ENCODE data around the gene HABP4. TPM values are rescaled to one million over a fixed set of nuclear protein-coding genes. Genes with fewer than 3 reads are reported as not detected.
"Not testable (repeated sequence)": the region's sequence is repeated elsewhere in the genome, so short reads cannot be mapped to it uniquely, and the experiment has no call there.

The HABP4 gene
- total RNA-seq, 3 donors from 2014 or later, result 2.5 to 14.1 (median 3.8) TPM

DNA sequence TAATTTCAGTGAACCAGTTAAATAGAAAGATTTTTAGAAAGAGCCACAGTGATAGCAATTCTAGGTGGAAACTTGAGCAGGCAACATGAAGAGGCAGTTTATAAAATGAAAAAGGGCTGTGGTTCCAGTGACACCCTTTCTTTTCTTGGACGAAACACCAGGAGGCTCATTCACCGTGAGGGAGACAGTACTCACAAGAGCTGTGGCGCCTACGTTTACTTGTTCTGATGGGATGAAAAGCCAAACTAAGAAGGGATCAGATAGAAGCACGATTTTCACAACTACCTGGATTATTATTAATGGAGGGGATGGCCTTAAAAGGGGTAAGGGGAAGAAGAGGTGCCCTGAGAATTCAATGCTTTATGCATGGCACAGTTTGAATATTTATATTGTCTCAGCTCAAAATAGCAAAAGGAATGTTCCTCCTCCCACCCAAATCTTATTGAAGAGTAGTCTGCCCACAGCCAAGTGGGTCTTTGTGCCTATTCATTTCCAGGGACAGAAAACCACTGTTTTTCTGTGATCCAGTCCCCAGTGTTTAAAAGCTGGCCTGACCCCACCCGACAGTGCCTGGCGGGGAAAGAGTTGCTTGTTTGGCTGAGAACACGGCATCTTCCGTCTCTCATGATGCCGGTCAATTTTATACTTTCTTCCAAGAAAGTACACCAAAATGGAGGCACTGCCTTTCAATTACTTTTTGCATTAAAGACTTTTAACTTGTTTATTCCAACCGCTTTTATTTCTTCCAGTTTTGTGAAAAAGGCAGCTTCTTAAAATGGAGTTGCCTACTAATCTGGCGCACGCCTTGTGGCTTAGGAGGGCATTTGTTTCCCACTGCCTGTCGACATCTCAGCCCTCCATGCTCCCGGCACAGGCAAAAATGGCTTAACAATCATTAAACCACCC, 51.9 kb downstream of the HABP4 start:
- no peaks in the 10 kb centered on the region for H3K4me1 ChIP-seq (ENCODE audit: low read depth)
- no peaks in the 10 kb centered on the region for H3K9me3 ChIP-seq
- H3K36me3 ChIP-seq (ENCODE audit: low read depth), result no peaks in the 10 kb centered on the region
- DNase-seq, result no peak
- ATAC-seq, result no peak
- intact Hi-C loops (cut with DNase I, micrococcal nuclease), result no loop called here
- TF ChIP-seq, protein P1, sequence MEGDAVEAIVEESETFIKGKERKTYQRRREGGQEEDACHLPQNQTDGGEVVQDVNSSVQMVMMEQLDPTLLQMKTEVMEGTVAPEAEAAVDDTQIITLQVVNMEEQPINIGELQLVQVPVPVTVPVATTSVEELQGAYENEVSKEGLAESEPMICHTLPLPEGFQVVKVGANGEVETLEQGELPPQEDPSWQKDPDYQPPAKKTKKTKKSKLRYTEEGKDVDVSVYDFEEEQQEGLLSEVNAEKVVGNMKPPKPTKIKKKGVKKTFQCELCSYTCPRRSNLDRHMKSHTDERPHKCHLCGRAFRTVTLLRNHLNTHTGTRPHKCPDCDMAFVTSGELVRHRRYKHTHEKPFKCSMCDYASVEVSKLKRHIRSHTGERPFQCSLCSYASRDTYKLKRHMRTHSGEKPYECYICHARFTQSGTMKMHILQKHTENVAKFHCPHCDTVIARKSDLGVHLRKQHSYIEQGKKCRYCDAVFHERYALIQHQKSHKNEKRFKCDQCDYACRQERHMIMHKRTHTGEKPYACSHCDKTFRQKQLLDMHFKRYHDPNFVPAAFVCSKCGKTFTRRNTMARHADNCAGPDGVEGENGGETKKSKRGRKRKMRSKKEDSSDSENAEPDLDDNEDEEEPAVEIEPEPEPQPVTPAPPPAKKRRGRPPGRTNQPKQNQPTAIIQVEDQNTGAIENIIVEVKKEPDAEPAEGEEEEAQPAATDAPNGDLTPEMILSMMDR (IDR thresholded peaks at IDR 0.05), result no peak
- H3K4me3 ChIP-seq, result no peak overlapping the region

DNA sequence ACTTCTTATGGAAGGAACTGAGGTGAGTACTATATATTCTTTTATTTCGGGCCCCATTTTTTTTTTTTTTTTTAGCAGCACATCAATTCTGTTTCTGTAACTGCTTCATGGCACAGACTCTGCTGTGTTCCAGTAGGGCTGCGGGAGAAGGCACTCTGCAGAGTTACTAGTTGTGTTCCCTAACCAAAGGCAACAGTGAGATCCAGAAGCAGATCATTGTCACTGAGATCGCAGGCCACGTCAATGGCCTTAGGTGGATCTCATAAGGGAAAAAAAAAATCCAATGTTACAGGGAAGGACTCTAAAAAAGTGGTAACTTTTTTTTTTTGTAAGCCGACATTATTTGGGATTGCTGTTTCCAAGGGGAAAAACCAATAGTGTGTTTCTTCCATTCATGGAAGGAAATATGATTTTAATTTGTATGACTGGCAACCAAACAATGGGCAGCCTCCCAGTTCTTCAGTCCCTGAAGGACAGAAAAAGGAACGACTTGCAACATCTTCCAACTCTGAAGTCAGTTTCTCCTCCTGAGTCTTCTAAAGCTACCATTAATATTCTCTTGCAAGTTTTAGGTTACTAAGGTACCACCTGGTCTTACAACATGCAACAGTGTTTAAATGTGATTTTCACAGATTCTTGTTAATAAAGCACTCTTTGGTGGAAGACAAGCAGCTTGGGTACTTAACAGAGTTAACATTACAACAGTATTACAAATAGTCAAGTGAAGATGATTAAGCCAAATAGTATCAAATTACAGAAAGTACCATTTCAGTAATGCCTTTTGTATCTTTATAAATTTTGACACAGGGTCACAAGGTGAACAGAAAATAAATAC, 52.8 kb downstream of the HABP4 start:
- Histone ChIP-seq H3K9me3 (no peaks in the 10 kb centered on the region), H3K4me3 (no peak overlapping the region), H3K36me3 (ENCODE audit: low read depth) (no peaks in the 10 kb centered on the region), H3K4me1 (ENCODE audit: low read depth) (no peaks in the 10 kb centered on the region)
- TF ChIP-seq, protein P1 (IDR thresholded peaks at IDR 0.05), result no peak
- intact Hi-C loops (cut with DNase I, micrococcal nuclease), result no loop called here
- DNase-seq (no peak), ATAC-seq (no peak)

DNA sequence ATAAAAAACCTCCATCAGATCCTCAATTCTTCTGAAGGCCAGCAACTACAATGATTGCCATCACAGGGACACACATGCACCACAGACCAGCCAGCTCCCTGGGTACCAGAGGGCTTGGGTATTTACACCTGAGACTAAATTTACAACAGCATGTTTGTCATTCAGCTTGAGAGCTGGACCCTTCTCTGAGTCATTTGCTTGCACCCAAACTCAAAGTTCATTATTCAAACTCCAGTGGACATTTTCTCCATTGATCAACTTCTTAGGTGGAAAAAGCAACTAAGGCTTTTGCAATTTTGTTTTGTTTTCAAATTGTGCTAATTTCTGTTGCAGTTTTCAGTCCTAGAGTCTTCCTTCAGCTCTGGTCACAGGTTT, 53.4 kb downstream of the HABP4 start:
- intact Hi-C loops (cut with DNase I, micrococcal nuclease); H3K4me1 ChIP-seq (ENCODE audit: low read depth); H3K4me3 ChIP-seq; DNase-seq; H3K36me3 ChIP-seq (ENCODE audit: low read depth); ATAC-seq; H3K9me3 ChIP-seq: not testable (repeated sequence)

DNA sequence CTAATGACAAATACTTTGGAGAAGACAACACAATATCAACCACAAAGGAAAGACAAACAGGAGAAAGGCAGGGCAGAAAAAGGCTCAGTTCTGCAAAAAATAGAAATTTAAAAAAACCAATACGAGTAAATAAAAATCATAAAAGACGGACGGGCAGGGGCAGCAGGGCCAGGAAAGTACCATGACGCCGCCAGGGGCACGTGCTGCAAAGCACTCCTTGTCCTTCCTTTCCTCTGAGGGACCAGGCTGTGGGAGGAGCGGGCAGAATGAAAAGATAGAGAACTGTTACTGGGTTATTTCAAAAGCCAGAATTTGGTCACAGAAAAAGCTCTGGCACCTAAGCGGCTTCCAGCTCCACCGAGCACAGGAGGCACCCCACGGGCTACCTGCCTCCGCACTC, 53.9 kb downstream of the HABP4 start:
- intact Hi-C loops (cut with DNase I, micrococcal nuclease), result no loop called here
- H3K36me3 ChIP-seq (ENCODE audit: low read depth), result no peaks in the 10 kb centered on the region
- TF ChIP-seq, protein P1 (IDR thresholded peaks at IDR 0.05), result no peak
- no peaks in the 10 kb centered on the region for H3K4me1 ChIP-seq (ENCODE audit: low read depth)
- no peak for ATAC-seq
- H3K4me3 ChIP-seq, result no peak overlapping the region
- no peaks in the 10 kb centered on the region for H3K9me3 ChIP-seq
- DNase-seq, result no peak

DNA sequence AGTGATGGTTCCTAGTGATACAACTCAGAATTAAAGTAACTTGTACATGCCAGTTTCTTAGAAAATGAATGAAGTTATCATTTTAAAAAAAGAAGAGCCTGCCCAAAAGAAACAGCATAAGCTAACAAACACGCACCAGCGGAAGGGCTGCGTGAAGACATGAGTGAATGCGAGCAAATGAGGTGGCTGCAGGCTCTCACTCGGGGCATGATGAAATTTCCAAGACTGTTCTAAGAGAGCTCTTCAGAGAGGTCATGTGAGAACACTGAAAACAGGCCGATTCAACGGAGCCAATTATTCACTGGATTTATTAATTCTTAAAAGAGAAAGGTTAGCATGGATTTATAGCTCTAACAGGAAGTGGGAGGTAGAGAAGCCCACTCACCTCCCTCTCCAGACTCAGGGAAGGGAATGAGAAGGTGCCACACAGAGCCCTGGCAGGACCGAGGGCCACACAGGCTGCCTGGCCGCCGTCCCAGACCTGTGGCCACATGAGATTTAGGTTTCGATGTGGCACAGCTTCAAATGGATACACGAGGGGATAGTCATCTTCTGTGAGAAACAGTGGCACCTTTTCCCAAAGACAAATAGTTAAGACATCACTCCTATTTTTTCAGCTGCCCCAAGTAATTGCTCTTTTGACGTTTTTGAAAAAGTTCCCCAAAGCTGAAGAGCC, 55.5 kb downstream of the HABP4 start:
- DNase-seq (no peak), ATAC-seq (no peak)
- no peaks in the 10 kb centered on the region for H3K9me3 ChIP-seq
- no peaks in the 10 kb centered on the region for H3K4me1 ChIP-seq (ENCODE audit: low read depth)
- no peak overlapping the region for H3K4me3 ChIP-seq
- intact Hi-C loops (cut with DNase I, micrococcal nuclease), result no loop called here
- TF ChIP-seq, protein P1 (IDR thresholded peaks at IDR 0.05), result no peak
- H3K36me3 ChIP-seq (ENCODE audit: low read depth), result no peaks in the 10 kb centered on the region

All from mucosa of descending colon (tissue), 3 donors.